GM18873 (cell line): ENCODE measurements around the gene METRNL.

Source experiments
- ATAC-seq: cut with Tn5 transposase; IDR thresholded peaks from one replicate; pipeline ENCODE4 v1.9.1; 2021; ENCODE audit warnings: mild to moderate bottlenecking, moderate library complexity, moderate number of reproducible peaks; ENCODE audit not compliant: unreplicated experiment, low FRiP score

Gene METRNL

DNA sequence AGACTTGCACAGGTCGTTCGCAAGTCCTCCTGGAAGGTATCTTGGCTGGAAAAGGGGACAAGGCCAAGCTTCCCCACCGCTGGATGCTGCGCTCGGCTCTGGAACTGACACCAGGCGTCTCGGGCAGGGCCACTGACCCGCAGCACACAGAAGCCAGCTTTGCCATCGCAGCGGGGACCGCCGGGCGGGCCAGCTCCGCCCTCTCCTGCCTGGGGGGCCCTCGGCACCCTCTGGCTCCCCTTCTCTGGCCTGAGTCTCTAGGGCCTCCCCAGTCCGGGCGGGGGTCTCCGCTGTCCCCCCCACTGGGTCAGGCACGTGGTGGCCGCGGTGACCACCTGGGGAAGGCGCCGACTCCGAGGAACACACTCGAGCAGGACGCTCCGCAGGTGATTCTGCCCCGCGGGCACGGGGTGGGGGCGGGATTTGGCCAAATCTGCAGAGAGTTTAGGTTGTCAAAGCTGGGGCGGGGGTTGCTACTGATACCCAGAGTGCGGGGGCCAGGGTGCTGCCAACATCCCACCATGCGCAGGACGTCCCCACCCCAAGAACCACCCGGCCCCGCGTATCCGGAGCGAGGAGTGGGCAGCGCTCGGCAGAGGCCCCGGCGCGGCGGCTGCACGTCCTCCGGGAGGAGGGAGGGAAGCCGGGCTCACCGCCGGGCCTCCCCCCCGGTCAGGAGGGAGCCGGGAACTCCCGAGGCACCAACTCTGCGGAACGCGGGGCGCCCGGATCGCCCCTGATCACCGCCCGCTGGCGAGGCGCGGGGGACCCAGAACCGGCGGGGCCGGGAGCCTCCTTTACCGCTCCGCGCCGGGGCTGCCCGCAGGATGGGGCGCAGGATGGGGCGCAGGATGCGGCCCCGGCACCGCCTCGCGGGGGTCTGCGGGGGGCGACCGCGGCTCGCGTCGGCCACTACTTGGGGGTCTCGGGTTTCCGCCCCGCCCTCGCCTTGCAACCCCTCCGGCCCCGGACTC, 744 bp upstream of the METRNL start:
- ATAC-seq = no peak

DNA sequence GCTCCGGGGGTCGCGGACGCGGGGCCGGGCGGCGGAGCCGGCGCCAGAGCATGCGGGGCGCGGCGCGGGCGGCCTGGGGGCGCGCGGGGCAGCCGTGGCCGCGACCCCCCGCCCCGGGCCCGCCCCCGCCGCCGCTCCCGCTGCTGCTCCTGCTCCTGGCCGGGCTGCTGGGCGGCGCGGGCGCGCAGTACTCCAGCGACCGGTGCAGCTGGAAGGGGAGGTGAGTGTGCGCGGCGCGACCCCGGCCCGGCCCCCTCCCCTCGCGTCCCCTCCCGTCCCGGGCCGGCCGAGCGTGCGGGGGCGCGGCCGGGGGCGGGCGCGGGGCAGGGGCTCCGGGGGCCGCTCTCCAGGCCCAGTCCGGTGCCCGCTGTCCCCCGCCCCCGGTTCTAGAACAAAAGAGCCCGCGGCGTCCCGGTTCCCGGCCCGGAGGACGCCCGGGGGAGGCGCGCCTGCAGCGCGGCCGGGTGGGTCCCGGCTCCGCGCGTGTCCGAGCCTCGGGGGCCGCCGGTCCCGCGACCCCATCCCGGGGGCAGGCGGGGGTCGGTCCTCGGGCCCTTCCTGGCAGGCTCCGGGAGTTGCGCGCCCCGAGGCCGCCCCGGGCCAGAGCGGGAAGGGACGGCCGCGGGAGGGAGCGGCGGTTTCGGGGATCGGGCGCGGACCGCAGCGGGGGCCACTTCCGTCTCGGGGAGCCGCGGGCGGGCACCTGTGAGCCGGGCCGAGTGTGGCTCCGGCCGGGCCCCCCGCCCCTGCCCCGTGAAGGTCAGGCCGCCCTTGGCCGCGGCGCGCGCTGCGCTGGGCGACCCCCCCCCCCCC, 563 bp downstream of the METRNL start:
- ATAC-seq = no peak

GRCh38 chr17:83080579-83080857, 1.1 kb downstream of the METRNL start:
- ATAC-seq = no peak

DNA sequence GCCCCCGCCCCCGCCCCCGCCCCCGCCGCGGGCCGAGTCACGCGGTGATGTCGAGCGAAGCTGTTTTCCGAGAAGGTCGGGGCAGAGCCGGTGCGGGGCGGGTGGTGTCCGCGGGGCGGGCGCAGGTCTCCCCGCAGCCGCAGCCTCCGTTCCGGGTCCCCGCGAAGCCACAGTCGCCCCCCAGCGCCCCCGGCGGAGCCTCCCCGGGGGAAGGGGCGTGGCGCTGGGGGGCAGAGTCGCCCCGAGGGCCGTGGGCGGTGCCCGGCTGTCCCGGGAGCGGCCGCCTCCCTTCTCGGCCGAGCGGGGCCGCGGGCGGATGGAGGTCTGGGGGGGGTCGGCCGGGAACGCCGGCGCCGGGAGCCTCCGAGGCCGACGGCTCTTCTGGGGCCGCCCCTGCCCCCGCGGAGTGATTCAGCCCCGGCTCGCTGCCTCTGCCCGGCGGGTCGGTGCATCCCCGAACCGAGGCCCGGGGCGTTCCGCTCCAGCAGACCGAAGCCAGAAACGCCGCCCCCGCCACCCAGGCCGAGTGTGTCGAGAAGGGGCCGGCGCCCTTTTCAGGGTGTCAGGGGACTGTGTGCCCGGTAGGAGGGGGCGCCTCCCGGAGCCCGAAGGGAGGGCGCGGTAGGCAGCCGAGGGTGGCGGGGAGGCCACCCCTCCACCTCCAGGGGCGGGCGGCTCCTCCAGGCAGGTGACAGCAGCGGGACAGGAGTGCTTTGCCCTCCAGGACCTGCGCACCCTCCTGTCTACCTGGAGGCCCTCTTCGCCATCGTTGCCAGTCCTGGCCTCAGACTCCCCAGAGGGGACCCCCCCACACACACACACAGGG, 1.7 kb downstream of the METRNL start:
- ATAC-seq = no peak

DNA sequence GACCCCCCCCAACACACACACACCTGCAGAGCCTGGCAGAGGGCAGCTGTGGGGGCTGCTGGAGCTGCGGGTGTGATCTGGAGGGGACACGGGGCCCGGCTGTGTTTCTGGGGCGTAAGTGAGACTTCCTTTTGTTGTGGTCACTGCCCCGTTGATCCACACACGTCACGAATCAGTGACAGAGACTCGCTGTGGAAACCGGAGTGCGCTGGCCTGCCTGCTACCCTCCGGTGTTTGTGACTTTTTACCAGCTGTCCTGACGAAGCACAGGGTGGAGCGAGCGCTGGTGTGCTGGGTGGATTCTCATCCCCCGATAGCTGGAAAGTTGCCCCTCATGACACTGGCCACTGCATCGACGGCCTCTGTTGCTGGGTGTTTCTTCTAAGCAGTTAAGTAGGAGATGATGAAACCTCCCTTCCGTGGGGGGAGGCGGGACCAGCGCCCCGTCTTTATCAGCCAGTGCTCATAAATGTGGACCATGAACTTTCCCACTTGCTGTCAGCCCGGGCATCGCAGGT, 2.3 kb downstream of the METRNL start:
- no peak for ATAC-seq

- no peak for ATAC-seq
Observed at GRCh38 chr17:83082424-83082823, 3.0 kb downstream of the METRNL start.

- ATAC-seq = no peak
Observed at GRCh38 chr17:83082909-83083367, 3.5 kb downstream of the METRNL start.

DNA sequence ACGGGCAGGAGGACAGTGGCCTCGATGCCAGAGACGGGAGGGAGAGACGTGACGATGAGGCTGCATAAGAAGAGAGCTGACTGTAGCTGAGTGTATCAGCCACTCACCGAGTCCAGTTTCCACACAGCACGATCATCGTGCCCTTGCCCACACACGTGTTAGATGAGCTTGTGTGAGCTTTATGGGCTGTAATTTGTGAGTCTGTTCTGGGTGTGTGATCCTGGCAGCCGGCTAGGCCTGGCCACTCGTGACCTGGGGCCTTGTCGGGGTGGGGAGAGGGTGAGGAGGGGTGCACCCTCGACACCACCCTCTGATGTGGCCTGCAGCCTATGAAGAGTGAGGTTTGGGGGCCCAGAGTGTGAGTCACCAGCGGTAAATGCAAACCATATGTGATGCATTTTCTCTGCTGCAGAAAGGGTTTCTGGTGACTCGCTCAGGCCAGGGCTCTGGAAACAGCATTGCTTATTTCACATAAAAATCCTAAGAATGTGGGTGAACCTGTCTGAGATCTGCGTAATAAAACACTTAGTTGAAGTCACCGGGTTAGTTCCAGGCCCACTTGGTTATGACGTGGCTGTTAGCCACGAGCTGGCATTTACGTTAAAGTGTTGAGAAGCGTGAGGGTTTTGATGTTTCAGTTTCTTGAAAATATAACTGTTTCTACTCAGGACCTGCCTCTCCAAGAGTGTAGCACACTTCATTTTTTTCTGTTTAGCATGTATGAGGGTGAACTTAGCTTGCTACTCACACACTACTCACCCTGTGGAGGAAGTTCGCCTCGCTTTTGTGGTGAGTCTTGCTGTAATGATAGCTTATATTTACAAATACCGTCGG, 4.2 kb downstream of the METRNL start:
- ATAC-seq = no peak

- ATAC-seq = no peak
Observed at GRCh38 chr17:83084214-83084613, 4.8 kb downstream of the METRNL start.

GRCh38 chr17:83084621-83085056, 5.2 kb downstream of the METRNL start:
- no peak for ATAC-seq

DNA sequence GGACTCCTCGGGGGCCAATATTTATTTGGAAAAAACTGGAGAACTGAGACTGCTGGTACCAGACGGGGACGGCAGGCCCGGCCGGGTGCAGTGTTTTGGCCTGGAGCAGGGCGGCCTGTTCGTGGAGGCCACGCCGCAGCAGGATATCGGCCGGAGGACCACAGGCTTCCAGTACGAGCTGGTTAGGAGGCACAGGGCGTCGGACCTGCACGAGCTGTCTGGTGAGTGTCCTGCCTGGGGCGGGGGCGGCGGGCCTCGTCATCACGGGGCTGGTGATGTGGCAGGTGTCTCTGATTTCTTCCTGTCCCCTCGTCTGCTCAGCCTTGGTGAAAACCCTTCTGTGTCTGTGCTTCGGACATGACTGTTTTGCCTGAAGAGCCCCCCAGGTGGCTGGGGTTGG, 5.7 kb downstream of the METRNL start:
- no peak for ATAC-seq

- no peak for ATAC-seq
Observed at GRCh38 chr17:83085526-83086198, 6.3 kb downstream of the METRNL start.

DNA sequence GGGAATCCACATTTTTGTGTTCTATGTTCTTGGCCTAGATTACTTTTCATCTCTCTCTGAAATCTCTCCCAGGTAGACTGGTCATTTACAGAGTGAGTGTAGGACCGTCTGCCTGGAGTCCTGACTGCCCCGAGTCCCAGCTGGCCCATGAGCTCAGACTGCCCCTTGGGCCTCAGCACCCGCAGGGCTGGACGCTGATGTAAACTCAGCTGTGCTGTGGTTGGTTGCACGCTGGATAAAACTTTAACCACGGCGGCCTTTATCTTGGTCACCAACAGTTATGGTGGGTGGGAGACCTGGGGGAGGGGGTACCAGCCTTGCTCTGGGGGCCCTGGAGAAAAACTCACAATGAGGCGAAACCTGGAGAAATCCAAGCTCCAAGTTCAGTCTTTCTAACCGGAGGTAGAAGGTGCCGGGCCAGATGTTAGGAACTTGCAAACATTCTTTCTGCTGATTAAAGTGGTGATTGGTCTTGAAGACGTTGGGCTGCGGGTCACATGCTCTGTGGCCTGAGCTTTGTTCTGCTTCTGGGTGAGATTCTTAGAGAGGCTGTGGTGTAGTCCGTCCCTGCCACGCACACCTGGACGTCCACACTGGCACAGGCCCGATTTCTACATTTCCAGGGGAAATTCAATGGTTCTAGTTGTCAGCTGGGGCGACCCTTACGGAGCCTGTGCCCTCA, 6.9 kb downstream of the METRNL start:
- no peak for ATAC-seq

GRCh38 chr17:83086907-83087787, 7.7 kb downstream of the METRNL start:
- ATAC-seq = no peak

DNA sequence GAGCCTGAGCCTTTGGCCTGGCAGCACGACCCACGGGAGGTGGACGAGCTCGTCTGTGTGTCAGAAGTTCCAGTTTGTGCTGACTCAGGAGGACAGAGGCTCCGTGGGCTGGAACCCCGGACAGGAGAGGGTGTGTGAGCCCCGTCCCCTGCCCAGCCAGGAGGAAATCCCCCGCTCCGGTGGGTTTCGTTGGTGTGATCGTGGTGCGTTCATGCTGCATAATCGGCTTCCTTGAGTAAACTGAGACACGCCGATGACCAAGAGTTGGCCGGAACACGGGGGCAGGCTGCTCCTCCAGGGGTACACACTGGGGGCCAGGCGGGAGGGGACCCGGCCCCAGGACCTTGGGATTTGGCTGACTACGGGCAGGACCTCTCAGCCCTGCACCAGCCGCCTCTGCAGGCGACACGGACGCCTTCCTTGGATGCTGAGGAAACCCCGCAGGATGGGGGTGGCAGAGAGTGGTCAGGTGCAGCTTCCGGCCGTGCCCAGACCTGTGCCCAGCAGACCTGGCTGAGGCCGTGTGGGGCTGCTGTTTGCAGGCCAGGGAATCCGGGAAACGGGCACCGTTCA, 8.5 kb downstream of the METRNL start:
- ATAC-seq = no peak

DNA sequence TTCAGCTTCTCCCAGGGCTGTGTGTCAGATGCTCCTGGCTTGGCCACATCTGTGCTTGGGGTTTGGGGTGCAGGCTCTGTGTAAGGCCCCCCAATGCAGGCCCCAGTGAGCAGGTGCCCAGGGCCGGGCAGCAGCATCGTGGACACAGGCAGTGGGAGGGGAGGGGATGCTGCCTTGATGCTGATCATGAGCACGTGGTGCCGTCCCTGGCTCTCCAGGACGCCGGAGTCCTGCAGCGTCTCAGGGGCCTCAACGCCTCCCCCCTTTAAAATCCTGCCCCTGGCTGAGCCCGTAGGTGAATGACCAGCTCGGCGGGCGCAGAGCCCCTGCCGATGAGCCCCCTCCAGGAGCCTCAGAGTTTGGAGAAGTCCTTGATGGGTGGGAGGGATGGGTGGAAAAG, 9.0 kb downstream of the METRNL start:
- no peak for ATAC-seq

DNA sequence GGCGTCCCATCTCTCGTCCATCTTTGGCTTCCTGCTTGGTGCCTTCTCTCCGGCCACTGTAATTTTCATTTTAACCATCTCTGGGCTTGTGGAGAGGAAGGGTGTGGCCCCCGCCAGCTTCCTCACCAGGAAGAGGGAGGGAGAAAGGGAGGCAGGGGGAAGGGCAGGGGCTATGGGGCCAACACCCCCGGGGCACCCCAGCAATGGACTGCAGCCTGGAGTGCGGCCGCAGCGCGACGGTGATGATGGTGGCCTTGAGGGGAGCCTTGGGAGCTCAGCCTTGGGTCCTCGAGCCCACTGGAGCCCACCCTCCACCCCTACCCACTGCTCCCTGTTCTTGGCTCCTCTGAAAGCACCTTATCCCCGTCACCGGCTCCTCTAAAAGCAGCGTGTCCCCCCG, 9.5 kb downstream of the METRNL start:
- ATAC-seq = no peak
